HUDEP-2 (cell line): ENCODE data around the gene SURF4.

ENCODE experiments used
- DNase-seq, 76 experiments: peaks; one replicate each; lab custom pipeline; 2025; ENCODE audit not compliant: unreplicated experiment in 76 of 76; lab: John Stamatoyannopoulos, UW

Gene SURF4

GRCh38 chr9:133315997-133316396 lies 59.9 kb downstream of the SURF4 start:
- DNase-seq: no peak
